Osteoblast (primary cell): ENCODE results near the gene SS18L1. TPM values are rescaled to one million over a fixed set of nuclear protein-coding genes. Genes with fewer than 3 reads are reported as not detected.
A peak's percentile ranks its signal among the peaks of the same experiment; 100 is the strongest.

Source experiments
- DNase-seq: peaks from one replicate; pipeline ENCODE4 v3.0.0; 2011; ENCODE audit warnings: low spot score, mixed read lengths; ENCODE audit not compliant: insufficient read length; ENCODE audit errors: missing footprints
- H2AFZ ChIP-seq: 2 replicates; pipeline ENCODE4 v1.6.0; 2011; ENCODE audit warnings: mild to moderate bottlenecking, low read length
- H3K27ac ChIP-seq: 2 replicates; pipeline ENCODE4 v1.5.1; 2011; ENCODE audit warnings: mild to moderate bottlenecking, low read depth, low read length, moderate library complexity
- H3K27me3 ChIP-seq: 2 replicates; pipeline ENCODE4 v1.6.0; 2012; ENCODE audit warnings: mild to moderate bottlenecking, control low read depth, inconsistent platforms, low read length, moderate library complexity; ENCODE audit not compliant: insufficient read depth
- H3K36me3 ChIP-seq: 2 replicates; pipeline ENCODE4 v1.5.1; 2011; ENCODE audit warnings: mild to moderate bottlenecking, low read length, control low read depth, moderate library complexity; ENCODE audit not compliant: insufficient read depth
- H3K4me1 ChIP-seq: 2 replicates; pipeline ENCODE4 v1.5.1; 2011; ENCODE audit warnings: mild to moderate bottlenecking, low read length, control low read depth, moderate library complexity; ENCODE audit not compliant: insufficient read depth
- H3K4me2 ChIP-seq: 2 replicates; pipeline ENCODE4 v1.6.0; 2011; ENCODE audit warnings: mild to moderate bottlenecking, low read length; ENCODE audit not compliant: insufficient read depth
- H3K4me3 ChIP-seq: fragments of 200-600 bp; sonication (generic); 3 replicates; pipeline ENCODE4 v1.5.1; 2012; ENCODE audit warnings: mild to moderate bottlenecking, low read length, inconsistent platforms; ENCODE audit not compliant: insufficient read depth
- H3K79me2 ChIP-seq: 2 replicates; pipeline ENCODE4 v1.6.0; 2012; ENCODE audit warnings: mild to moderate bottlenecking, low read length, control low read depth, inconsistent platforms; ENCODE audit not compliant: insufficient read depth
- H3K9me3 ChIP-seq: 2 replicates; pipeline ENCODE4 v1.5.1; 2011; ENCODE audit warnings: low read depth, low read length, control low read depth
- H4K20me1 ChIP-seq: 2 replicates; pipeline ENCODE4 v1.6.0; 2012; ENCODE audit warnings: mild to moderate bottlenecking, low read length, control low read depth; ENCODE audit not compliant: insufficient read depth
- total RNA-seq: library from RNA; depleted of rRNA; stranded (reverse); fragments of >200 nt; gene quantifications from 2 replicates; pipeline ENCODE4 v1.2.3, GENCODE V29; 2012
- TF ChIP-seq, protein P1 (sequence below): IDR thresholded peaks from 2 replicates; pipeline ENCODE4 v1.5.1; 2011; ENCODE audit warnings: mild to moderate bottlenecking, low read depth, low read length, moderate library complexity; ENCODE audit errors: extremely low read depth

SS18L1 gene
- total RNA-seq, 1 donor = 12.7 TPM

DNA sequence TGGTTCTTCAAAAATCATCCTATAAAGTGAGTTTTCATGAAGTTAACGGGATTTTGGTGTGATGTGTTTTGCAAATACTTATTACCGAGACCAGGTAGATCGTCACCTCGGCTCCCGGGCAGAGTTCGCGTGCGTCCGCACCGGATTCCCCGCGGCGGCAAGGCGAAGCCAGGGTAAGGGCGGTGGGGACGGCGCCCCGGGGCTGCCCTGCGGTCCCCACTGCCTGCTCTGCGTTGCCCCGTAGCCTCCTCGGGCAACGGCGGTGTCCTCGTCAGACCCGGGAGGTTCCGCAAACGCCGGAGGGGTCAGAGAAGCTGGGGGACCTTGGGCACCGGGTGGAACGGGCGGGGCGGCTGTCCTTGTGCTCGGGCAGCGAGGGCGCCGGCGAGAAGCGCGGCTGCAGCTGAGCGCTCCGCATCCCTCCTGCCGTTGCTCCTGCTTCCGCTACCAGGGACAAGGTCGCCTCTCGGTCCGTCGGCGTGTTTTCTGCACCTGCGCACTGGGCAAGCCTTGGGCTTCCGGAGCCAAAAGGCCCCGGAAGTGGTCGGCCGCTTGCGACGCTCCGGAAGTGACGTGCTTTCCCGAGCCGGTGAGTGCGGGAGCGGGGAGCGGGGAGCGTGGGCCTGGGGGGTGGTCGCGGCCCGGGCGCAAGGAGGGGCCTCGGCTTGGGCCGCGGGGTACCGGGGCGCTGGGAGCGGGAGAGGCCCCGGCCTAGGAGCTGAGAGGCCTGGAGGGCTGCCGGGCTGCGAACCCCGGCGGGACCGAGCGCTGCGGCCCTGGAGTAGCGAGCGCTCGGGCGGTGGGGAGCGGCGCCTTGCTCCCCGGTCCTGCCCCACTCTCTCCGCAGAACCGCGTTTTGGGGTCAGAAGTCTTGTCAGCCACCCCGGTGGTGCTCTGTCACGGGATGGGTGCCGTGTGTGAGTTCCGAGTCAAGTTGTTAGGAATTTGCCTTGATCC, 39.2 kb downstream of the SS18L1 start, which contains the start of gene MTG2:
MTG2 (plus strand) TSS at position 560 of the 957 bp plus-strand sequence. CDS start 10,393 bp downstream, outside the sequence.
- peak; percentile 100 for DNase-seq
- Histone ChIP-seq H2AFZ (peak within 1 kb of the TSS; percentile 88), H3K9me3 (no peaks in the 10 kb centered on the region), H3K27ac (peak within 1 kb of the TSS; percentile 95), H3K4me2 (peak within 1 kb of the TSS; percentile 100), H3K4me3 (peak within 1 kb of the TSS; percentile 92), H4K20me1 (peaks cover 2% of the 10 kb centered on the region), H3K4me1 (peaks cover 19% of the 10 kb centered on the region), H3K27me3 (no peaks in the 10 kb centered on the region), H3K36me3 (peaks cover 9% of the 10 kb centered on the region), H3K79me2 (peaks cover 49% of the 10 kb centered on the region)
- TF ChIP-seq, protein P1, sequence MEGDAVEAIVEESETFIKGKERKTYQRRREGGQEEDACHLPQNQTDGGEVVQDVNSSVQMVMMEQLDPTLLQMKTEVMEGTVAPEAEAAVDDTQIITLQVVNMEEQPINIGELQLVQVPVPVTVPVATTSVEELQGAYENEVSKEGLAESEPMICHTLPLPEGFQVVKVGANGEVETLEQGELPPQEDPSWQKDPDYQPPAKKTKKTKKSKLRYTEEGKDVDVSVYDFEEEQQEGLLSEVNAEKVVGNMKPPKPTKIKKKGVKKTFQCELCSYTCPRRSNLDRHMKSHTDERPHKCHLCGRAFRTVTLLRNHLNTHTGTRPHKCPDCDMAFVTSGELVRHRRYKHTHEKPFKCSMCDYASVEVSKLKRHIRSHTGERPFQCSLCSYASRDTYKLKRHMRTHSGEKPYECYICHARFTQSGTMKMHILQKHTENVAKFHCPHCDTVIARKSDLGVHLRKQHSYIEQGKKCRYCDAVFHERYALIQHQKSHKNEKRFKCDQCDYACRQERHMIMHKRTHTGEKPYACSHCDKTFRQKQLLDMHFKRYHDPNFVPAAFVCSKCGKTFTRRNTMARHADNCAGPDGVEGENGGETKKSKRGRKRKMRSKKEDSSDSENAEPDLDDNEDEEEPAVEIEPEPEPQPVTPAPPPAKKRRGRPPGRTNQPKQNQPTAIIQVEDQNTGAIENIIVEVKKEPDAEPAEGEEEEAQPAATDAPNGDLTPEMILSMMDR = no peak

DNA sequence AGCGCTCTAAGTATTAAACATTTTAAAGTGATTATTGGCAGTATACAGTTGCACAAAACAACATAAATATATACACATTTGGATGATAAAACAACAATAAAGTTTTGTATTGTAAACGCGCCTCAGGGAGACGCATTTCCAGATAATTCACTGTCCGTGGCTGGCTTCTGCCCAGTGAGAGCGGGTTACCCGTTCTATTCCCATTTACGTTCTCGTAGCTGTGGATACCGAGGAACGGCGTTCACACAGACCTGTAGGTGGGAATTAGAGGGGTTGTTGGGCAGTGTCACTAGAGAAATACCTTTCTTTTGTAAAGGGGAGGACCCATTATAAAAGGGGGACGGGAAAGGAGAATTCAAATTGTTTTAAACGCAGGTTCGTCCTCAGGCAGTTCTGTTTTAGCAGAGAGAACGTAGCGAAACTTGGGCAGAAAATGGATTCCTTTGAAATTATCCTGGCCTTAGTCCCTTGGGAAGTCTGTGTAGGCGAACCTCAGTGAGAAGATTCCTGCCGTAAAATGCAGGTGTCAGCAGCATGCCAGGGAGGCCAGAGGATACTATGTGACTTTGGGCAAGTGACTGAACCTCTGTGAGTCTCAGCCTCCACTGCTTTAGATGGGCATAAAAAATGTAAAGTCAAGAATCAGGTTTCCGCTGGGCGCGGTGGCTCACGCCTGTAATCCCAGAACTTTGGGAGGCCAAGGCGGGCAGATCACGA, 40.0 kb downstream of the SS18L1 start:
- peaks cover 20% of the 10 kb centered on the region for H3K4me1 ChIP-seq
- H3K79me2 ChIP-seq = peaks cover 57% of the 10 kb centered on the region
- H3K4me3 ChIP-seq = peak overlapping the region; percentile 92
- no peaks in the 10 kb centered on the region for H3K27me3 ChIP-seq
- no peaks in the 10 kb centered on the region for H3K9me3 ChIP-seq
- H2AFZ ChIP-seq = peak overlapping the region; percentile 78
- H4K20me1 ChIP-seq = peaks cover 2% of the 10 kb centered on the region
- peak overlapping the region; percentile 95 for H3K27ac ChIP-seq
- peak; percentile 64 for DNase-seq
- TF ChIP-seq, protein P1 = no peak
- H3K4me2 ChIP-seq = peak overlapping the region; percentile 100
- peaks cover 9% of the 10 kb centered on the region for H3K36me3 ChIP-seq

DNA sequence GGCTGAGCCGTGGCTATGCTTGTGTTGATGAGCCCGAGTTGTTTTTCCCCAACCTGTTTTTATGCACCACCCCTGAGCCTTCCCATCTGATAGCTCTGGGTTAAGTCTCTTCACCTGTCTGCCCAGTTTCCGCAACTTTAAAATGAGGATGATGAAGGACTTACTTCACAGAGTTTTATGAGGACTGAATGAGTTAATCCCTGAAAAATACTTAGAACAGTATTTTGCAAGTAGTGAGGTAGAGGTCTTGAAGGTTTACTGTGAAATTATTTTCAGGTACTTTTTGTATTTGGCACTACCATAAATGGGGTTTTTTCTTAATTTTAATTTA, 42.5 kb downstream of the SS18L1 start:
- peaks cover 9% of the 10 kb centered on the region for H3K36me3 ChIP-seq
- no peak overlapping the region for H3K27ac ChIP-seq
- no peak overlapping the region for H3K4me2 ChIP-seq
- H3K27me3 ChIP-seq = no peaks in the 10 kb centered on the region
- no peak overlapping the region for H2AFZ ChIP-seq
- no peak overlapping the region for H3K4me3 ChIP-seq
- DNase-seq = no peak
- H3K9me3 ChIP-seq = no peaks in the 10 kb centered on the region
- peaks cover 20% of the 10 kb centered on the region for H3K4me1 ChIP-seq
- peaks cover 9% of the 10 kb centered on the region for H4K20me1 ChIP-seq
- peaks cover 79% of the 10 kb centered on the region for H3K79me2 ChIP-seq
- TF ChIP-seq, protein P1 = no peak
